HepG2 (cell line): ENCODE data around the gene ZNF792. TPM values are rescaled to one million over a fixed set of nuclear protein-coding genes. Genes with fewer than 3 reads are reported as not detected.

ENCODE experiments used
- ATAC-seq: fragments of 200-7000 bp; cut with Tn5 transposase; 3 replicates; pipeline ENCODE4 v1.9.1; 2020; ENCODE audit warnings: mild to moderate bottlenecking, moderate library complexity
- BruUV-seq: library from RNA; stranded (reverse); fragments of 400-500 nt; replicated peaks from 2 replicates; lab custom pipeline; 2021; lab: Mats Ljungman, UMichigan
- CTCF ChIA-PET: fragments of 300-600 bp; formaldehyde crosslinking; extraction: SDS; loops from one replicate; lab custom pipeline; 2021; ENCODE audit warnings: low total read pairs, inconsistent platforms, low intra/inter-chr PET ratio; lab: Yijun Ruan, JAX
- POLR2A ChIA-PET: fragments of 350-600 bp; sonication (Branson Sonifier 250); formaldehyde crosslinking; loops from one replicate; lab custom pipeline; 2020; ENCODE audit warnings: antibody characterized with exemption, inconsistent platforms; lab: Yijun Ruan, JAX
- DNase-seq: peaks from one replicate; pipeline ENCODE4 v3.0.0-alpha.2; 2015; ENCODE audit warnings: low spot score
- FAIRE-seq: peaks from 3 replicates; lab custom pipeline; 2011; peaks lifted over from hg19 to GRCh38; lab: Jason Lieb, UNC
- H2AFZ ChIP-seq: one replicate; pipeline ENCODE4 v1.6.1; 2011; ENCODE audit warnings: low read length, inconsistent platforms
- H3K27ac ChIP-seq: fragments of 300-600 bp; 3 replicates; pipeline ENCODE4 v1.8.0; 2011; ENCODE audit warnings: mixed run types, mild to moderate bottlenecking, mixed read lengths, low read length, inconsistent platforms; ENCODE audit not compliant: insufficient read depth; ENCODE audit errors: extremely low read length
- H3K27me3 ChIP-seq, 2 experiments: fragments of 200-600 bp in 1 of 2; 2 replicates in 1 of 2; 3 replicates in 1 of 2; pipeline versions ENCODE4 v1.6.0 to v1.8.0; 2011; ENCODE audit warnings: low read length in 2 of 2, mild to moderate bottlenecking in 2 of 2, moderate library complexity in 2 of 2, inconsistent platforms in 1 of 2; ENCODE audit not compliant: insufficient read depth in 2 of 2, control insufficient read depth in 1 of 2
- H3K36me3 ChIP-seq, 2 experiments: fragments of 200-600 bp in 1 of 2; replicated peaks in 1 of 2; 2 replicates in 1 of 2; 3 replicates in 1 of 2; pipeline versions ENCODE4 v1.5.1 to v1.8.0; 2011; ENCODE audit warnings: low read length in 2 of 2, inconsistent platforms in 1 of 2; ENCODE audit not compliant: insufficient read depth in 2 of 2, control insufficient read depth in 1 of 2
- H3K4me1 ChIP-seq: 2 replicates; pipeline ENCODE4 v1.5.1; 2012; ENCODE audit warnings: low read length, inconsistent platforms; ENCODE audit not compliant: insufficient read depth
- H3K4me2 ChIP-seq: 2 replicates; pipeline ENCODE4 v1.6.0; 2011; ENCODE audit warnings: low read depth, low read length, inconsistent platforms
- H3K4me3 ChIP-seq, 3 experiments: fragments of 200-600 bp in 1 of 3; sonication (generic), shearing (Covaris generic) in 1 of 3; replicated peaks in 1 of 3; 2 replicates each; pipeline ENCODE4 v1.5.1; 2011 to 2016; ENCODE audit warnings: low read length in 3 of 3, inconsistent platforms in 2 of 3, low read depth in 2 of 3, mild to moderate bottlenecking in 2 of 3, control low read depth in 1 of 3, mixed read lengths in 1 of 3; ENCODE audit not compliant: insufficient read depth in 1 of 3
- H3K79me2 ChIP-seq: one replicate; pipeline ENCODE4 v1.6.1; 2011; ENCODE audit warnings: low read length, inconsistent platforms; ENCODE audit not compliant: insufficient read depth
- H3K9ac ChIP-seq: 2 replicates; pipeline ENCODE4 v1.6.0; 2011; ENCODE audit warnings: mild to moderate bottlenecking, low read depth, low read length, inconsistent platforms; ENCODE audit not compliant: insufficient read depth
- H3K9me3 ChIP-seq: 2 replicates; pipeline ENCODE4 v1.5.1; 2012; ENCODE audit warnings: mild to moderate bottlenecking, low read length
- H4K20me1 ChIP-seq: 2 replicates; pipeline ENCODE4 v1.6.0; 2011; ENCODE audit warnings: inconsistent platforms, mild to moderate bottlenecking, low read length, moderate library complexity; ENCODE audit not compliant: insufficient read depth
- ATF3 ChIP-seq: sonication (generic); formaldehyde crosslinking; IDR thresholded peaks from 2 replicates; pipeline ENCODE4 v1.4.0; 2020; ENCODE audit warnings: missing genetic modification reagents
- GATAD2A ChIP-seq: IDR thresholded peaks from 2 replicates; pipeline ENCODE4 v1.6.1; 2016
- RERE ChIP-seq: IDR thresholded peaks from 2 replicates; pipeline ENCODE4 v1.6.1; 2016; ENCODE audit warnings: low read depth, missing genetic modification reagents, missing compliant biosample characterization
- SMC3 ChIP-seq: IDR thresholded peaks from 2 replicates; pipeline ENCODE4 v1.6.1; 2011; ENCODE audit warnings: low read length, improper control_type of control experiment
- TCF12 ChIP-seq, 2 experiments: fragments of 450-650 bp in 1 of 2; sonication (generic) in 1 of 2; formaldehyde crosslinking in 1 of 2; IDR thresholded peaks; 2 replicates each; pipeline versions ENCODE4 v1.6.1 to v1.8.0; 2017 to 2022; ENCODE audit warnings: antibody characterized with exemption in 1 of 2, mild to moderate bottlenecking in 1 of 2, missing genetic modification reagents in 1 of 2, moderate library complexity in 1 of 2
- ZNF296 ChIP-seq: sonication (generic); formaldehyde crosslinking; conservative IDR thresholded peaks from 2 replicates; pipeline ENCODE4 v1.5.0; 2020; ENCODE audit warnings: mild to moderate bottlenecking, missing genetic modification reagents
- ZNF333 ChIP-seq: sonication (generic); formaldehyde crosslinking; IDR thresholded peaks from 2 replicates; pipeline ENCODE4 v1.4.0; 2020; ENCODE audit warnings: mild to moderate bottlenecking, missing genetic modification reagents, borderline replicate concordance
- ZNF543 ChIP-seq: sonication (generic); formaldehyde crosslinking; IDR thresholded peaks from 2 replicates; pipeline ENCODE4 v1.4.0; 2020; ENCODE audit warnings: mild to moderate bottlenecking, missing genetic modification reagents
- ZNF772 ChIP-seq: sonication (generic); formaldehyde crosslinking; IDR thresholded peaks from 2 replicates; pipeline ENCODE4 v1.5.0; 2020; ENCODE audit warnings: mild to moderate bottlenecking, missing genetic modification reagents
- WGBS: methylation state at CpG from one replicate; pipeline ENCODE4 v1.1.6; 2017; ENCODE audit warnings: low lambda C conversion rate; 5-methylcytosine and 5-hydroxymethylcytosine counted together
- in situ Hi-C: cut with HindIII; loops from 2 replicates; pipeline ENCODE4 v1.10.0; 2017; ENCODE audit warnings: low pct_unique_long_range_greater_than_20kb; ENCODE audit not compliant: extremely low pct_ligation_motif_present
- intact Hi-C: fragments of 100-400 bp; cut with micrococcal nuclease; formaldehyde crosslinking; loops from one replicate; pipeline ENCODE4 v1.10.0; 2022; ENCODE audit not compliant: unreplicated experiment
- polyA plus RNA-seq, 8 experiments: library from polyadenylated mRNA; depleted of rRNA in 3 of 8; stranded (reverse) in 7 of 8; unstranded in 1 of 8; fragments of >200 nt; fragmentation: Illumina TruSeq in 4 of 8; extraction: Trizol in 4 of 8; gene quantifications; 2 replicates each; pipeline versions ENCODE4 v1.2.1 to v1.2.3, GENCODE V29; 2011 to 2016; ENCODE audit warnings: low read depth in 4 of 8, missing spikeins in 1 of 8, mixed read lengths in 1 of 8; ENCODE audit not compliant: insufficient read depth in 1 of 8
- total RNA-seq, 5 experiments: library from RNA; depleted of rRNA; stranded (reverse); fragments of >200 nt; fragmentation: Illumina TruSeq; extraction: Trizol; gene quantifications; 2 replicates each; pipeline ENCODE4 v1.2.3, GENCODE V29; 2016; ENCODE audit warnings: low read depth in 1 of 5
- TF ChIP-seq, protein P1 (sequence below): sonication (generic); formaldehyde crosslinking; IDR thresholded peaks from 2 replicates; pipeline ENCODE4 v1.5.0; 2020; ENCODE audit warnings: mild to moderate bottlenecking, missing genetic modification reagents
- TF ChIP-seq, protein P2 (sequence below): sonication (generic); formaldehyde crosslinking; IDR thresholded peaks from 2 replicates; pipeline ENCODE4 v1.8.1; 2023; ENCODE audit warnings: mild to moderate bottlenecking, moderate library complexity, missing genetic modification reagents

The ZNF792 gene
- total and polyA plus RNA-seq, 2 of the 13 experiments (the other 11 are each of a cell fraction or from before 2014, with no cell fraction given) = 5.5 to 11.5 TPM

GRCh38 chr19:34962687-34963572 is 1.1 kb downstream of the ZNF792 start:
- FAIRE-seq (no peak), ATAC-seq (peak; percentile 42)
- no peak overlapping the region for H2AFZ ChIP-seq
- TF ChIP-seq ATF3 (CRISPR knock-in tag) = no peak
- TF ChIP-seq SMC3 = no peak
- TF ChIP-seq GATAD2A = no peak; the same call in 1 of the 2 replicates
- TF ChIP-seq TCF12 (IDR thresholded peaks at IDR 0.05) = no peak
- 0 out of 2 replicates have a peak, but pooled peaks have one; percentile 27 for TF ChIP-seq TCF12 (CRISPR knock-in tag; IDR thresholded peaks at IDR 0.05)
- TF ChIP-seq ZNF296 = no peak
- TF ChIP-seq, protein P1, sequence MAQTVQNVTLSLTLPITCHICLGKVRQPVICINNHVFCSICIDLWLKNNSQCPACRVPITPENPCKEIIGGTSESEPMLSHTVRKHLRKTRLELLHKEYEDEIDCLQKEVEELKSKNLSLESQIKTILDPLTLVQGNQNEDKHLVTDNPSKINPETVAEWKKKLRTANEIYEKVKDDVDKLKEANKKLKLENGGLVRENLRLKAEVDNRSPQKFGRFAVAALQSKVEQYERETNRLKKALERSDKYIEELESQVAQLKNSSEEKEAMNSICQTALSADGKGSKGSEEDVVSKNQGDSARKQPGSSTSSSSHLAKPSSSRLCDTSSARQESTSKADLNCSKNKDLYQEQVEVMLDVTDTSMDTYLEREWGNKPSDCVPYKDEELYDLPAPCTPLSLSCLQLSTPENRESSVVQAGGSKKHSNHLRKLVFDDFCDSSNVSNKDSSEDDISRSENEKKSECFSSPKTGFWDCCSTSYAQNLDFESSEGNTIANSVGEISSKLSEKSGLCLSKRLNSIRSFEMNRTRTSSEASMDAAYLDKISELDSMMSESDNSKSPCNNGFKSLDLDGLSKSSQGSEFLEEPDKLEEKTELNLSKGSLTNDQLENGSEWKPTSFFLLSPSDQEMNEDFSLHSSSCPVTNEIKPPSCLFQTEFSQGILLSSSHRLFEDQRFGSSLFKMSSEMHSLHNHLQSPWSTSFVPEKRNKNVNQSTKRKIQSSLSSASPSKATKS (CRISPR knock-in tag) = no peak
- TF ChIP-seq ZNF543 (CRISPR knock-in tag) = peak; percentile 42; the same call in 1 of the 2 replicates
- TF ChIP-seq, protein P2, sequence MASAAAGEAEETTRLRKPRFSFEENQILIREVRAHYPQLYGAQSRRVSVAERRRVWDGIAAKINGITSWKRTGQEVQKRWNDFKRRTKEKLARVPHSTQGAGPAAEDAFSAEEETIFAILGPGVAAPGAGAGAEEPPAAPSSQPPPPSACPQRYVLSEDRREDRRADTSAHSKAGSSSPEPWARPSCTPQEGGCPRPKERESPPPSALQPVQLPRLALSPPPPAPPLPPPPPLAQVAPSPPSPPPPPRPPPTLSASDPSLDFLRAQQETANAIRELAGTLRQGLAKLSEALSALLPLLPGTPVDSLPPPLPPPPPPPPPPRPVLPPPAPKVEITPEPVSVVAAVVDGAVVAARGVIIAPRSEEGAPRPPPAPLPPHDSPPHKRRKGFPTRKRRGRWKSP (CRISPR knock-in tag) = peak; percentile 44; the same call in 1 of the 2 replicates
- peak; percentile 35; the same call in 1 of the 2 replicates for TF ChIP-seq ZNF333
- no peak for TF ChIP-seq RERE (CRISPR knock-in tag)
- TF ChIP-seq ZNF772 (CRISPR knock-in tag) = 0 out of 2 replicates have a peak, but pooled peaks have one; percentile 6

More at GRCh38 chr19:34962687-34963572, 1.1 kb downstream of the ZNF792 start:
- Histone ChIP-seq H4K20me1 (peaks cover 23% of the 10 kb centered on the region; the same call in 1 of the 2 replicates), H3K9me3 (0 out of 2 replicates have a peak, but pooled peaks cover 6% of the 10 kb centered on the region), H3K27ac (peak overlapping the region; percentile 63), H3K27me3 (peaks cover under 1 to 15% of the 10 kb centered on the region in 2 experiments; a peak in 2 of 5 replicates), H3K4me3 (peak overlapping the region; percentile 87 to 96 (median 96)), H3K4me1 (peaks cover 53% of the 10 kb centered on the region), H3K79me2 (peaks cover 33% of the 10 kb centered on the region), H3K4me2 (peak overlapping the region; percentile 87), H3K36me3 (peaks cover 18 to 31% of the 10 kb centered on the region in 2 experiments), H3K9ac (peak overlapping the region; percentile 77)
- WGBS = 3% methylated on average over 14 of the region's 14 CpGs
- intact Hi-C loops = no loop called here
- ChIA-PET CTCF (no interaction called here), POLR2A (interaction anchor here (1.1 to 1.3 kb wide), 3 partner anchors 32 to 44 kb away, joined by 4 read pairs; partner anchors contain the start of gene ZNF30)
- in situ Hi-C loops = no loop called here
- no TSS peak for BruUV-seq
- no peak for DNase-seq
